IPS DF 4.7 (cell line): ENCODE data around the gene LYRM7.
"Not testable (repeated sequence)": the region's sequence is repeated elsewhere in the genome, so short reads cannot be mapped to it uniquely, and the experiment has no call there.

Source experiments
- DNase-seq: peaks from one replicate; pipeline ENCODE4 v3.0.0-alpha.2; 2013; ENCODE audit warnings: low spot score; ENCODE audit errors: extremely low read depth

Gene LYRM7

DNA sequence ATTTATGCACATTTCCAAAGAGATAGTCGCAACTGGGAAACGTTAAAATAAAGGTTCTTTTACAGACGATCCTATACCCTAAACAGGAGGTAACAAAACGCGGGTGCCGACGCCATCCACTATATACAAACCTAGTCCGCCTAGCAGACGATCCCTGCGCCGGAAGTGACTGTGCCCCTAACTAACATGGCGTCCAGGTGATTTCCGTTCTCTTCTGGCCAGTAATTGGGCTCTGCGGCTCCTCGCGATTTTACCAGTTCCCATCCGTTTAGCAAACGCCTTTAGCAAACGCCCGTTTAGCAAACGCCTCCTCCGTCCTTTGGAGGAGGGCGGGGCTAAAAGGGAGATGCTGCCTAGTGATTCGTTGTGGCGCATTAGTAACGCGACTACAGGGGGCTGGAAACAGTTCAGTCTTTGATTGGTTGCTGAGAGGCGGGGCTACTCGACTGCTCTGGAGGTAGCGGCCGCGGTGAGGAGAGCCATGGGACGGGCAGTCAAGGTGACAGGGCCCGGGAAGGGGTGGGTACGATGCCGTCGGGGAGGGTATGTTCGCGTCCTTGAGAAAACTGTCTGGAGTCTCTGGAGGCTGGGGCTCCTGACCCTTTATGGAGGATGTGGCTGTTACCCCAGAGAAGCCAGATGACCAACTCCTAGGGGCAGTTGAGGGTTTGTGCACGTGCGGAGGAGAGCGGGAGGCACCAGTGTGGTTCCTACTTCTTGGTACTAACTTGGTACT, at the start of gene LYRM7:
LYRM7 (plus strand) TSS at position 405 of the 736 bp plus-strand sequence; CDS start at position 482, 77 bp downstream.
- peak; percentile 99 for DNase-seq

- not testable (repeated sequence) for DNase-seq
These were observed 43.5 kb upstream of the LYRM7 start for GRCh38 chr5:131127244-131127643.

DNA sequence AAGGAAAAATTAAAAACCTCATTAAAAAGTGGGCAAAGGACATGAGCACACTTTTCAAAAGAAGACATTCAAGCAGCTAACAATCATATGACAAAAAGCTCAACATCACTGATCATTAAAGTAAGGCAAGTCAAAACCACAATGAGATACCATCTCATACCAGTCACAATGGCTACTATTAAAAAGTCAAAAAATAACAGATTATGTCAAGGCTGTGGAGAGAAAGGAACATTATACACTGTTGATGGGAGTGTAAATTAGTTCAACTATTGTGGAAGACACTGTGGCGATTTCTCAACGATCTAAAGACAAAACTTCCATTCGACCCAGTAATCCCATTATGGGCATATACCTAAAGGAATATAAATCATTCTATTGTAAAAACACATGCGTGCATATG, 41.4 kb upstream of the LYRM7 start:
- DNase-seq, result no peak

- DNase-seq, result not testable (repeated sequence)
These were observed 37.7 kb upstream of the LYRM7 start for GRCh38 chr5:131133091-131133490.

- not testable (repeated sequence) for DNase-seq
These were observed 32.3 kb upstream of the LYRM7 start for GRCh38 chr5:131138406-131138805.

DNA sequence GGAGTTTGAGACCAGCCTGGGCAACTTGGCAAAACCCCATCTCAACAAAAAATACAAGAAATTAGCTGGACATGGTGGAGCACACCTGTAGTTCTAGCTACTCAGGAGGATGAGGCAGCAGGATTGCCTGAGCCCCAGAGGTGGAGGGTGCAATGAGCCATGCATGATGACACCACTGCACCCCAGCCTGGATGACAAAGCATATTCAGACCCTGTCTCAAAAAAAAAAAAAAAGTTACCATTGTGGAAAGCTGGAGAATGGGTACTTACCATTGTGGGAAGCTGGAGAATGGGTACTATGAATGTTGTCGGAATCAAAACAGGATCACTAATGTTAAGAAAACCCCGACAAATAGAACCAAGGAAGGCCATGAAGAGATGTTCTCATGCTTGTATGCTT, 31.4 kb upstream of the LYRM7 start:
- no peak for DNase-seq

- DNase-seq, result no peak
These were observed 27.6 kb upstream of the LYRM7 start for GRCh38 chr5:131142970-131143617.

- DNase-seq, result no peak
These were observed 23.5 kb upstream of the LYRM7 start for GRCh38 chr5:131147258-131147657.

DNA sequence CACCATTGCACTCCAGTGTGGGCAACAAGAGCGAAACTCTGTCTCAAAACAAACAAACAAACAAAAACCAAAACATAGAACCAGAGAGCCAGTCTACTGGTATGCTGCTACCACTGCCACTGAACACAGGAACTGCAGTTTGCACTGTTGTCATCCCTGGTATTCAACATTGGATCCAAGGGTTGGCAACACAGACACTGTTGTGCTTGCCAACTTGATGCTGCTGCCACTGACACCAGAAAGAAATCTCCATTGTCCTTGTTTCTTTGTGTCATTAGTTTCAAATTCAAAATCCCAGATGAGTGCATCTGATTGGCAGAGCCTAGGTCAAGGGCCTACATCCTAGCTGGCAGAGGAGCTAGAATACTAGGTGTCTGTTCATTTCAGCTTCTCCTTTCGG, 21.9 kb upstream of the LYRM7 start:
- DNase-seq, result no peak

GRCh38 chr5:131150408-131150807, 20.3 kb upstream of the LYRM7 start:
- DNase-seq, result no peak

- no peak for DNase-seq
These were observed 19.5 kb upstream of the LYRM7 start for GRCh38 chr5:131151216-131151615.

DNA sequence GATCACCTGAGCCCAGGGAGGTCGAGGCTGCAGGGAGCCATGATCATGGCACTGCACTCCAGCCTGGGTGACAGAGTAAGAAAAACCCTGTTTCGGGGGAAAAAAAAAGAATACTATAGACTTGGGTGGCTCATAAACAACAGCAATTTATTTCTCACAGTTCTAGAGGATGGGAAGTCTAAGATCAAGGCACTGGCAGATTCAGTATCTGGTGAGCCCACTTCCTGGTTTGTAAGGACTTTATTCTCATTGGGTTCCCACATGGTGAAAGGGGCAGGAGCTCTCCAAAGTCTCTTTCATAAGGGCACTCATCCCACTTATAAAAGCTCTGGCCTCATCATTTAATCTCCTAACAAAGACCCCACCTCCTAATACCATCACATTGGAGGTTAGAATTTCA, 14.4 kb upstream of the LYRM7 start:
- no peak for DNase-seq

- DNase-seq, result no peak
These were observed 13.8 kb upstream of the LYRM7 start for GRCh38 chr5:131156957-131157356.

- no peak for DNase-seq
These were observed 10.6 kb upstream of the LYRM7 start for GRCh38 chr5:131160134-131160533.

DNA sequence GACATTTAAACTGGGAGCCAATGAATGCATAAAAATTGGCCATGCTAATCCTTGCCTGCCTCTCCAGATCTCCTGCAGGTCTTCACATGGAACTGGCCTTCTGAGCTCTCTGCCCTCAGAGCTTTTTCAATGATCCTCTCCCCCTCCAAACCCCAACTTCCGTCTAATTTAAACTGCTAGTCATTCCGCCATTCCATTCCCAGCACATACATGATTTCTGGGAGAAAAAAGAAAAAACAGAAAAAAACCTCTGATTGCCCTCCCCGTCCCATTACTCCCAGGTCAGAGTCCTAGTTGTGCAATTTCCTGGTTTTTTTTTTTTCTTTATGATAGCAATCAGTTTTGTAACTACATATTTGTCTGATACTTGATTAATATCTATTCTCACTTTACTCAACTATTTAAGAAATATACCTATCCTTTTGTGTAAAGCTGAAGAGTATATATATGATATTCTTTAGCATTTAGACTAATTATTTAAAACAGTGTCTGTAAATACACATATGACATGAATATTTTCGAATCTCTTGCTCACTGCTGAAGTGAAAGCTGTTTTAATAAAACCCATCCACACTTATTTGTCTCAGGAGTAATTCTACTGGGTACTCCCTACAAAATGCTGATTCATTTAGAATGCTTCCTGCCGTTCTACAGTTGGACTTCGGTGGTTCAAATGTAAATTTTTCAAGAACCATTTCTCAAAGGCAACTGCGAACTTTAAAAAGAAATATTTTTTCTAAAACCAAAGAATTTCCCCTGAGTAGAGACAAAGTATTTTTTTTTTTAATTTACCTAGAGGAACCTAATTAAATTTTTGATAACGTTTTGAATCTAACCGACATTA, 7.2 kb upstream of the LYRM7 start:
- DNase-seq, result no peak

DNA sequence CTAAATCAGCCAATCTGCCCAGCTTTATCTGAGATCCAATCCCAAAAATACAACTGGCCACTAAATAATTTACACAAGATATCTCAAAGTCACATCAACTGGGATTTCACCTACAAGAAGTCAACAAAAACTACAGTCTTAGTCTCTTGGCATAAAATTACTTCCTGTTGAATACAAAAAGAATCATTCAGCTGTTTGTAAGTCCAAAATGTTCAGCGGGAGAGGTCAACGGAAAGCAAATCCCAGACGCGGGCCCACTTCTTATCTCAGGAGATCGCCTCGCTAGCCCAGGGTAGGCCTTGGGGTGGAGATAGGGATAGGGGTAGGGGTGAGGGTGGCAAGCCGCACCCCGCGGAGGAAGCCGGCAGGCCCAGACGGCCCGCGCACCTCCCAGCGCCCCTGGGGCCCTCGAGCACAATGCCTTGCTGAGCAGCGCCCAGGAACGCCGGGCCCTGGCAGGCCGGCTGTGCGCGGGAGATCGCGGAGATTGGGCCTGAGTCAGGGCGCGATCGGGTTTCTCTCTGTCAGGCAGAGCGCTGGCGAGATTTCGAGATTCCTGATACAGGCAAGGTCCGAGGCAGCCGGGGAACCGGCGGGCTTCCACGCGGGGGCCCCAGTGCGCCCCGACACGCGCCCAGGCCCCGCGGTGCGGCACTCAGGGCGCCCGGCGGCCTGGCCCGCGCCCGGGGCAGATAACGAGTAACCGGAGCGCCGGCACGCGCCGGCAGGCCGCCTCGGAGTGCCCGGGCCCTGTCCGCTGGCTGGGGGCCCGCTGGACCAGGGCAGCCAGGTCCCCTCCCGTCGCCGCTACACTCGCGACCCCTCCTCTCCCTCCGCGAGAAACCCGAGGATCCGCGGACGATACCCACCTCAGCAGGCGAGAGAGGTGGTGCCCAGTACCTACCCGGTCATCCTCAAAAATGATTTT, 6.3 kb upstream of the LYRM7 start:
- no peak for DNase-seq

GRCh38 chr5:131165119-131165727, 5.5 kb upstream of the LYRM7 start, which contains the start of gene HINT1:
Gene HINT1, minus strand, starts transcription at chr5:131165256. Its CDS starts 51 bp downstream, at chr5:131165205.
- DNase-seq, result no peak

GRCh38 chr5:131167615-131168014, 3.1 kb upstream of the LYRM7 start:
- no peak for DNase-seq

DNA sequence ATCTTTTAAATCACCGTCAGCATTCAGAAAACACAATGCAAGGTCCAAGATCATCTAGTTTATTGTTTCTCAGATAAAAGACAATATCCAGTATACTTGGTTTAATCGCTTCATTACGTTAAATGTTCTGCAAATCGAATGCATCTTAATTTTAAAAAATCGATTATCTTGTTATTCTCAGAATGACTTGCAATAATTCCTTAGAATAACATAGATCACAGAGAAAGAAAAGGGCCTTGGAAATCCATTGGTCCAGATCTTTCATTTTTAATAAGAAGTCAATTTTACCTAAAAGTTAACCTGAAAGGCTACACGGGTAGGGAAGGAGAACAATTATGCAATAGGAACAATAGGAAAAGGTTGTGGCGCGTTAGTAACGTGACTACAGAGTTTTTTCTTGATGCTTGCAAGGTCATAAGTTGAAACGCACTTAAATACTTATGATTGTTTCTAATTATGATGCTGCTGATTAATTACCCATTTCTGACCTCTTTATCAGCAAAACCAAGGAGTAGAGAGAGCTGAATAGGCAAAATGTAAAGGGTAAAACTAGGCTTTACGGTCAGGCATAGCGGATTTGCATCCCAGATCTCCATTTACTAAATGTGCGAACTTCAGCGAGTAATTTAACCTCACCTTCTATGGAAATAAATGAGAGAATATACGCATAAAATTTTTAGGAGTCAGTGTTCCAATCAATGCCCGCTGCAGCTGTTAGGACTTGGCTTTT, 769 bp upstream of the LYRM7 start:
- DNase-seq, result no peak
